HepG2 (cell line): ENCODE data around the gene DMBT1. TPM values are rescaled to one million over a fixed set of nuclear protein-coding genes. Genes with fewer than 3 reads are reported as not detected.
A peak's percentile ranks its signal among the peaks of the same experiment; 100 is the strongest.

Source experiments
- ATAC-seq: fragments of 200-7000 bp; cut with Tn5 transposase; 3 replicates; pipeline ENCODE4 v1.9.1; 2020; ENCODE audit warnings: mild to moderate bottlenecking, moderate library complexity
- BruUV-seq: library from RNA; stranded (reverse); fragments of 400-500 nt; replicated peaks from 2 replicates; lab custom pipeline; 2021; lab: Mats Ljungman, UMichigan
- CTCF ChIA-PET: fragments of 300-600 bp; formaldehyde crosslinking; extraction: SDS; loops from one replicate; lab custom pipeline; 2021; ENCODE audit warnings: low total read pairs, inconsistent platforms, low intra/inter-chr PET ratio; lab: Yijun Ruan, JAX
- POLR2A ChIA-PET: fragments of 350-600 bp; sonication (Branson Sonifier 250); formaldehyde crosslinking; loops from one replicate; lab custom pipeline; 2020; ENCODE audit warnings: antibody characterized with exemption, inconsistent platforms; lab: Yijun Ruan, JAX
- DNase-seq: peaks from one replicate; pipeline ENCODE4 v3.0.0-alpha.2; 2015; ENCODE audit warnings: low spot score
- FAIRE-seq: peaks from 3 replicates; lab custom pipeline; 2011; peaks lifted over from hg19 to GRCh38; lab: Jason Lieb, UNC
- H2AFZ ChIP-seq: one replicate; pipeline ENCODE4 v1.6.1; 2011; ENCODE audit warnings: low read length, inconsistent platforms
- H3K27ac ChIP-seq: fragments of 300-600 bp; 3 replicates; pipeline ENCODE4 v1.8.0; 2011; ENCODE audit warnings: mixed run types, mild to moderate bottlenecking, mixed read lengths, low read length, inconsistent platforms; ENCODE audit not compliant: insufficient read depth; ENCODE audit errors: extremely low read length
- H3K27me3 ChIP-seq, 2 experiments: fragments of 200-600 bp in 1 of 2; 2 replicates in 1 of 2; 3 replicates in 1 of 2; pipeline versions ENCODE4 v1.6.0 to v1.8.0; 2011; ENCODE audit warnings: low read length in 2 of 2, mild to moderate bottlenecking in 2 of 2, moderate library complexity in 2 of 2, inconsistent platforms in 1 of 2; ENCODE audit not compliant: insufficient read depth in 2 of 2, control insufficient read depth in 1 of 2
- H3K36me3 ChIP-seq, 2 experiments: fragments of 200-600 bp in 1 of 2; replicated peaks in 1 of 2; 2 replicates in 1 of 2; 3 replicates in 1 of 2; pipeline versions ENCODE4 v1.5.1 to v1.8.0; 2011; ENCODE audit warnings: low read length in 2 of 2, inconsistent platforms in 1 of 2; ENCODE audit not compliant: insufficient read depth in 2 of 2, control insufficient read depth in 1 of 2
- H3K4me1 ChIP-seq: 2 replicates; pipeline ENCODE4 v1.5.1; 2012; ENCODE audit warnings: low read length, inconsistent platforms; ENCODE audit not compliant: insufficient read depth
- H3K4me2 ChIP-seq: 2 replicates; pipeline ENCODE4 v1.6.0; 2011; ENCODE audit warnings: low read depth, low read length, inconsistent platforms
- H3K4me3 ChIP-seq, 3 experiments: fragments of 200-600 bp in 1 of 3; sonication (generic), shearing (Covaris generic) in 1 of 3; replicated peaks in 1 of 3; 2 replicates each; pipeline ENCODE4 v1.5.1; 2011 to 2016; ENCODE audit warnings: low read length in 3 of 3, inconsistent platforms in 2 of 3, low read depth in 2 of 3, mild to moderate bottlenecking in 2 of 3, control low read depth in 1 of 3, mixed read lengths in 1 of 3; ENCODE audit not compliant: insufficient read depth in 1 of 3
- H3K79me2 ChIP-seq: one replicate; pipeline ENCODE4 v1.6.1; 2011; ENCODE audit warnings: low read length, inconsistent platforms; ENCODE audit not compliant: insufficient read depth
- H3K9ac ChIP-seq: 2 replicates; pipeline ENCODE4 v1.6.0; 2011; ENCODE audit warnings: mild to moderate bottlenecking, low read depth, low read length, inconsistent platforms; ENCODE audit not compliant: insufficient read depth
- H3K9me3 ChIP-seq: 2 replicates; pipeline ENCODE4 v1.5.1; 2012; ENCODE audit warnings: mild to moderate bottlenecking, low read length
- H4K20me1 ChIP-seq: 2 replicates; pipeline ENCODE4 v1.6.0; 2011; ENCODE audit warnings: inconsistent platforms, mild to moderate bottlenecking, low read length, moderate library complexity; ENCODE audit not compliant: insufficient read depth
- ATF1 ChIP-seq: IDR thresholded peaks from 2 replicates; pipeline ENCODE4 v1.6.1; 2016; ENCODE audit warnings: mild to moderate bottlenecking, control low read depth
- CAMTA2 ChIP-seq: sonication (generic); formaldehyde crosslinking; IDR thresholded peaks from 2 replicates; pipeline ENCODE4 v1.4.0; 2020; ENCODE audit warnings: mild to moderate bottlenecking, missing genetic modification reagents, borderline replicate concordance
- KMT2B ChIP-seq: IDR thresholded peaks from 2 replicates; pipeline ENCODE4 v1.6.1; 2016; ENCODE audit warnings: missing genetic modification reagents, missing compliant biosample characterization
- NR3C1 ChIP-seq: sonication (generic); formaldehyde crosslinking; IDR thresholded peaks from 2 replicates; pipeline ENCODE4 v1.4.0; 2020; ENCODE audit warnings: missing genetic modification reagents
- RAD51 ChIP-seq: fragments of 450-650 bp; IDR thresholded peaks from 2 replicates; pipeline ENCODE4 v1.6.1; 2016; ENCODE audit warnings: borderline replicate concordance
- ZFX ChIP-seq: sonication (generic); formaldehyde crosslinking; IDR thresholded peaks from 2 replicates; pipeline ENCODE4 v1.4.0; 2020; ENCODE audit warnings: mild to moderate bottlenecking, low read depth, missing genetic modification reagents, moderate library complexity
- ZNF235 ChIP-seq: sonication (generic); formaldehyde crosslinking; IDR thresholded peaks from 2 replicates; pipeline ENCODE4 v1.8.1; 2023; ENCODE audit warnings: mild to moderate bottlenecking, missing genetic modification reagents, borderline replicate concordance
- WGBS: methylation state at CpG from one replicate; pipeline ENCODE4 v1.1.6; 2017; ENCODE audit warnings: low lambda C conversion rate; 5-methylcytosine and 5-hydroxymethylcytosine counted together
- in situ Hi-C: cut with HindIII; loops from 2 replicates; pipeline ENCODE4 v1.10.0; 2017; ENCODE audit warnings: low pct_unique_long_range_greater_than_20kb; ENCODE audit not compliant: extremely low pct_ligation_motif_present
- intact Hi-C: fragments of 100-400 bp; cut with micrococcal nuclease; formaldehyde crosslinking; loops from one replicate; pipeline ENCODE4 v1.10.0; 2022; ENCODE audit not compliant: unreplicated experiment
- polyA plus RNA-seq, 8 experiments: library from polyadenylated mRNA; depleted of rRNA in 3 of 8; stranded (reverse) in 7 of 8; unstranded in 1 of 8; fragments of >200 nt; fragmentation: Illumina TruSeq in 4 of 8; extraction: Trizol in 4 of 8; gene quantifications; 2 replicates each; pipeline versions ENCODE4 v1.2.1 to v1.2.3, GENCODE V29; 2011 to 2016; ENCODE audit warnings: low read depth in 4 of 8, missing spikeins in 1 of 8, mixed read lengths in 1 of 8; ENCODE audit not compliant: insufficient read depth in 1 of 8
- total RNA-seq, 5 experiments: library from RNA; depleted of rRNA; stranded (reverse); fragments of >200 nt; fragmentation: Illumina TruSeq; extraction: Trizol; gene quantifications; 2 replicates each; pipeline ENCODE4 v1.2.3, GENCODE V29; 2016; ENCODE audit warnings: low read depth in 1 of 5
- TF ChIP-seq, protein P1 (sequence below): fragments of 450-650 bp; IDR thresholded peaks from 2 replicates; pipeline ENCODE4 v1.6.1; 2016
- TF ChIP-seq, protein P2 (sequence below), 2 experiments: sonication (generic) in 1 of 2; formaldehyde crosslinking in 1 of 2; IDR thresholded peaks; 2 replicates each; pipeline versions ENCODE4 v1.5.1 to v1.6.1; 2011 to 2020; ENCODE audit warnings: borderline replicate concordance in 1 of 2, low read depth in 1 of 2, low read length in 1 of 2, mild to moderate bottlenecking in 1 of 2, missing genetic modification reagents in 1 of 2, moderate library complexity in 1 of 2

DMBT1 gene
- total and polyA plus RNA-seq, 2 of the 13 experiments (the other 11 are each of a cell fraction or from before 2014, with no cell fraction given), result not detected

DNA sequence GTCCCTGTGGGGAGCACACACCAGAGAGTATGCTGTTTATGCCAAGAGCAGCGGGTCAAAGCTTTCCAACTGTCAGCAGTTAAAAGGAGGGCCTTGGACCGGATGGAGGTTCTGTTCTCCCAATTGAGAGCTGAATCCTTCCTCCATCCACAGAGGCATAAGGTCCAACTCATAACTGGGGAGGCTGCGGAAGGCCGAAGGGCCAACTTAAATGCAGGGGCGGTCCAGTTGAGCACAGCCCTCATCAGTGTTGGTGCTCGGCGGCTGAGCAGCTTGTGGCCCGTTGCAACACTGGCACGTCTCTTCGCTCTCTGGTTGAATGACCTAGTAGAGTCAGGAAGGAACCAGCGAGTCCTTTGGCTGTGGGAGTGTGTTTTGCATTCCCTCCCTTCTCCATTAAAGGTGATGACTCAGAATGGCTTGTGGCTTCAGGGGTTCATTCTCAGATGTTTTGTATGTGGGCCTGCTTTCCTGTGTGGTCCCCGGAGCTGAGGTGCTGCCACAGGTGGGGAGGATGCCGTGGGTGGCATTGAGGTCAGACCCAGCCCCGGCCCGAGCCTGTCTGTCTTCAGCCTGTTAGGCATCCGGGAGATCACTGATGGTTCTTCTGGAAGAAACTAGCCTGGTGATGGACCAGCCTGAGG lies 44.8 kb upstream of the DMBT1 start:
- Histone ChIP-seq H3K4me1 (no peaks in the 10 kb centered on the region), H3K27ac (no peak overlapping the region), H3K27me3 (peaks cover 4 to 23% of the 10 kb centered on the region in 2 experiments; a peak in 3 of 5 replicates), H3K9me3 (no peaks in the 10 kb centered on the region), H4K20me1 (no peaks in the 10 kb centered on the region), H3K36me3 (no peaks in the 10 kb centered on the region), H3K4me3 (no peak overlapping the region), H2AFZ (no peak overlapping the region), H3K79me2 (no peaks in the 10 kb centered on the region), H3K4me2 (no peak overlapping the region), H3K9ac (no peak overlapping the region)
- intact Hi-C loops, result no loop called here
- POLR2A ChIA-PET, result interaction anchor here (0.6 kb wide), 1 partner anchor 14 kb away, joined by 3 read pairs; no protein-coding TSS in a partner anchor
- 25% methylated on average over 6 of the region's 16 CpGs for WGBS
- ATAC-seq, result no peak
- CTCF ChIA-PET, result no interaction called here
- in situ Hi-C loops, result no loop called here
- TF ChIP-seq ATF1 (CRISPR knock-in tag), result no peak
- no peak for TF ChIP-seq KMT2B (CRISPR knock-in tag)
- TF ChIP-seq NR3C1 (CRISPR knock-in tag), result no peak
- no peak for TF ChIP-seq ZFX
- no peak for TF ChIP-seq CAMTA2 (CRISPR knock-in tag)
- no peak for FAIRE-seq
- DNase-seq, result no peak
- no TSS peak for BruUV-seq

DNA sequence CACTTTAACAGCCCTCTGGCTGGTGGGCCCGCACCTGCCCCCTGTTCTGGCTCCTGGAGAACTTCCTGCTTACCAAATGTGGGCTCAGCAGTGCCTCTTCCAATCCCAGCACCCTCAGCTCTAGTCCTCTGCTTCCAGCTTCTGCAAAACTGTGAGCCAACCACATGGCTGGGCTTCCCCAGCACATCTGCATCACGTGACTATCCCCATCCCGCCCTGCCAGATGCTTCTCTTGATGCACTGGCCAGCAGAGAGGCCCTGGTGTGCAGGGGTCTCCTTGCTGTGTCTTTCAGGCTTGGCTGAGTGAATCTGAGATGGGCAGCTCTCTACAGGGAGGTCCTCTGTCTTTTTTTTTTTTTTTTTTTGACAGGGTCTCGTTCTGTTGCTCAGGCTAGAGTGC lies 43.8 kb upstream of the DMBT1 start:
- POLR2A ChIA-PET, result no interaction called here
- CTCF ChIA-PET, result interaction anchor here (0.6 kb wide), 1 partner anchor 1007 kb away, joined by 3 read pairs; no protein-coding TSS in a partner anchor
- Histone ChIP-seq H3K36me3 (no peaks in the 10 kb centered on the region), H2AFZ (no peak overlapping the region), H3K79me2 (no peaks in the 10 kb centered on the region), H3K27me3 (peaks cover 4 to 28% of the 10 kb centered on the region in 2 experiments; a peak in 3 of 5 replicates), H3K9ac (no peak overlapping the region), H3K4me2 (no peak overlapping the region), H3K4me3 (no peak overlapping the region), H3K4me1 (no peaks in the 10 kb centered on the region), H4K20me1 (no peaks in the 10 kb centered on the region), H3K9me3 (no peaks in the 10 kb centered on the region), H3K27ac (no peak overlapping the region)
- no TSS peak for BruUV-seq
- TF ChIP-seq RAD51, result peak; percentile 80
- TF ChIP-seq, protein P1, sequence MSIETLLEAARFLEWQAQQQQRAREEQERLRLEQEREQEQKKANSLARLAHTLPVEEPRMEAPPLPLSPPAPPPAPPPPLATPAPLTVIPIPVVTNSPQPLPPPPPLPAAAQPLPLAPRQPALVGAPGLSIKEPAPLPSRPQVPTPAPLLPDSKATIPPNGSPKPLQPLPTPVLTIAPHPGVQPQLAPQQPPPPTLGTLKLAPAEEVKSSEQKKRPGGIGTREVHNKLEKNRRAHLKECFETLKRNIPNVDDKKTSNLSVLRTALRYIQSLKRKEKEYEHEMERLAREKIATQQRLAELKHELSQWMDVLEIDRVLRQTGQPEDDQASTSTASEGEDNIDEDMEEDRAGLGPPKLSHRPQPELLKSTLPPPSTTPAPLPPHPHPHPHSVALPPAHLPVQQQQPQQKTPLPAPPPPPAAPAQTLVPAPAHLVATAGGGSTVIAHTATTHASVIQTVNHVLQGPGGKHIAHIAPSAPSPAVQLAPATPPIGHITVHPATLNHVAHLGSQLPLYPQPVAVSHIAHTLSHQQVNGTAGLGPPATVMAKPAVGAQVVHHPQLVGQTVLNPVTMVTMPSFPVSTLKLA, result peak; percentile 42
- TF ChIP-seq ZNF235 (CRISPR knock-in tag), result no peak
- TF ChIP-seq, protein P2, sequence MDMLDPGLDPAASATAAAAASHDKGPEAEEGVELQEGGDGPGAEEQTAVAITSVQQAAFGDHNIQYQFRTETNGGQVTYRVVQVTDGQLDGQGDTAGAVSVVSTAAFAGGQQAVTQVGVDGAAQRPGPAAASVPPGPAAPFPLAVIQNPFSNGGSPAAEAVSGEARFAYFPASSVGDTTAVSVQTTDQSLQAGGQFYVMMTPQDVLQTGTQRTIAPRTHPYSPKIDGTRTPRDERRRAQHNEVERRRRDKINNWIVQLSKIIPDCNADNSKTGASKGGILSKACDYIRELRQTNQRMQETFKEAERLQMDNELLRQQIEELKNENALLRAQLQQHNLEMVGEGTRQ (IDR thresholded peaks at IDR 0.05; ENCODE audit: low read depth, low read length), result peak; percentile 51; the same call in 1 of the 2 replicates
- TF ChIP-seq, protein P2 (CRISPR knock-in tag; IDR thresholded peaks at IDR 0.05; ENCODE audit: borderline replicate concordance), result no peak
- WGBS, result 0% methylated on average over 2 of the region's 4 CpGs
- DNase-seq, result no peak
- no peak for ATAC-seq
- intact Hi-C loops (no loop called here), in situ Hi-C loops (no loop called here)
- no peak for FAIRE-seq
